ENCODE results near the gene MBNL2.

MBNL2 gene

DNA sequence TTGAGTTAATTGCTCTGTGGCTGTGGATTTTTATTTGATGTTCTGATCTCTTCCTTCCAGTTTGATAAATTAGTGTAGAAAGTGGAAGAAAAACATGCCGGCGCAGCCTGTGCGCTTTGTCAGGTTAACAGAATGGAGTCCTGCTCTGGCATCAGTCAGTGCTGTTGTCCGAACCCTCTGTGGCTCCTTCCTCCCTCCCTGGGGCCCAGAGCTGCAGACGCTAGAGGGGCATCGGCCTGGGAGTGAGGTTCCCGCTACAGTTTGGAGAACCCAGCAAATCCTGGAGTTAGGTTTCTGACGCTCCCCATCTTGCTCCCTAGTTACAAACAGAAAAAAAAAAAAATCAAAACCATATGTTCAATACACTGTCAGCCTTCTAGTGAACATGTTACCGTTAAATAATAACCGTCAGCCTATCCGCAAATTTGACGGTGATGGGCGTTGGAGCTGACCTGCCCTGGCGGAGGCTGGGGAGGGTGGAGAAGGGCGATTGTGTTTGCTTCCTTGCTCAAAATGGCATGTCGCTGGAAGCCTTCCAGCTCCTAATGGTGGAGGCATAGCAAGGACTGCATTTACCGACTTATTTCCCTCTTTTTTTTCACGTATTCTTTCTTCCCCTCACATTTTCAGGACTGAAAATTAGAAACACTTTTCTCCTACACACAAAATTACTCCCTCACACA is 13.6 kb downstream of the MBNL2 start:
- DNase-seq: no peak

DNA sequence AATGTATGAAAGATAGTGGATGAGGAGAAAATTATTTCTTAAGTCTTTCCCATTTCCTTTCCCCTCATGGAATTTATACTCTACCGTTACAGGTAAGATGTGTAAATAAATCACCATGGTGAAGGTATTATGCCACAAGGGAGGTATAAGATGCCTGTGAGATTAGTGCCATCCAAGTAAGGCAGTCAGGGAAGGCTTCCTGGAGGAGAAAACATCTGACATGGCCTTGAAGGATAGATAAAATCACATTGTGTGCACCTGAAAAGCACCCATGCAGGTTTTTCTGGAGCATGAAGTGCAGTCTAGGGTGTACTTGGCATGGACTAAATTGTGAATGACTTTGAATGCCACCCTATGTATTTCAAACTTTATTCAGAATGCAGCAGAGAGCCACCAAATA is 15.3 kb downstream of the MBNL2 start:
- no peak for DNase-seq

DNA sequence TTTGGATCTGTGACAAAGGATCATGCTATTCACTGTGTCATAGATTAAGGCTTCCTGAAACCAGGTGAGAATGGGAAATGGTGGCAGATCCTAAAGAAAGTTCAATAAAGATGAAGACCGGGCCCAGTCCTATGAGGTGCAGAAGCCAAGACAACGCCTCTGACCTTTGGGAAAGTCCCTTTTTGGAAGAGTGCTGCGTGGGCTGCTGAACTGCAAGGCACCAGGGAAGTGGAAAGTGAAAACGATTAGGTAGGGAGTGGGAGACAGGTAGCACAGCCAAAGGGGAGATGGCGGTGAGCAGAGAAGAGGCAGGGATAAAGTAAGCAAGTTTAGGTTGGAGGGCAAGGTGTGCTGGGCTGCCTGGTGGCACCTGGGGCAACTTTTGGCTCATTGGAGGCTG is 16.3 kb downstream of the MBNL2 start:
- no peak for DNase-seq

DNA sequence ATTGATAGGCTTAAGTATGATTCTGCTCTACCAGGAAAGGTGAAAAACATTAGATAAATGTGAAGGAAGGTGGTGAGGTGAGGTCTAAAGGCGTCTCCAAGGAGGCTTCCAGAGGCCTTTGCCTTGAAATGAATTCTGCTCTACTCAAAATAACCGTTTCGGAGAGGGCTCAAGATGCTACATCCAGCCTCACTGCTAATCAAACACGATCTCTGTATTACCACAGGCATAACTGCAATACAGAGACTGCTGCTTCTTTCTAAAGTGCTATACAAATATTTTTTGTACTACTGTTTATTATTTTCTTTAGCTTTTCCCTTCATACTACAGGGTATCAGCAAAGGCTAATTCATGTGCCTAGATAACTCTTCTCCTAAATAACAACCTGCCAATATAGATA is 16.8 kb downstream of the MBNL2 start:
- DNase-seq: no peak

DNA sequence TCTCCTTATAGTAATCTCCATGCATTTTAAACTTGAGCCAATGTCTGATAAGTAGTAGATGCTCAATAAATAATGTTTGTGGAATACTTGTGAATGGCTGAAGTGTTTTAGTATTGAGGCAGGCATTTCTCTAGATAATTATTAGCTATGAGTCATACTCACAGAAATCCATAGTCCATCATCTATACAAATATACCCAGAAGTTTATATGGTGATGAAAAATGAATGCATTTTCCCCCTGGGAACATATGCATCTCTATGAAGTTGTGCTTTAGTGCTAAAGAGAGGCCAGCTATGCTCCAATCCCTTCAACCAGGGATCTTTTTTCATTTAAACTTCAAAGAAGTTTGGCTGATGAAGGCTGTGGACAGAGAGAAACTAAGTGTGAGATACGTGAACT is 17.2 kb downstream of the MBNL2 start:
- no peak for DNase-seq

DNA sequence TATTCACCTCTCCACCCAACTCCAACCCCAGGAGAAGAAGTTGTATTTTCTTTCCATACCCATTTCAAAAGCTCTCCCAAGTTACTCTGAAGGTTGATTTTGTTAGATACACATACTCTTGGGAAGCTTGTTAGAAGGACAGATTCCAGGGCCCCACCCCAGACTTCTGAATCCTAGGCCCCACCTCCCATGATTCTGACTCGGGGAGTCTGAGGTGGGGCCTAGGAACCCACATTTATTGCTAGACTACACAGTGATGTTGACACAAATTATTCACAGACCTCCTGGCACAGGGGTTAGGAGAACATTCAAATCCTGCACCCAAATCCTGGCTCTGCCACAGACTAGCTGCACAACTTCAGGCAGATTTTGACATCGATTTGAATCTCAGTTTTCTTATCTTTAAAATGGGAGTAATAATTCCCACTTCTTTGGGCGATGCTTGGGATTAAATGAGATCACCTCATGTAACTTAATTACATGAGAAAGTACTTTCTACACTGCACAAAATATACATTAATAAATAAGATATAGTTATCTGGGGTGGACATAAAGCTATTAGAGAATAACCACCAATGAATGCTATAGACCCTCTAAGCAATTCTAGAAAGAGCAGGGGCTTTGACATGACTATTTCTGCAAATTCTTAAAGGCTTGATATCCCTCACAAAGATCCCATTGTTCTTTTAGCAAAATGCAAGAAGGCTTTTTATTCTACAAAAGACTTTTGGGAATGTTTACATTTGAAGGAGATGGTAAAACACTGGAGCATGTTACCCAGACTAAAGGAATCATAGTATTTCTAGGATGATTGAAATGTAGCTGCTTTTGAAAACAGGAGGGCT is 18.0 kb downstream of the MBNL2 start:
- DNase-seq: no peak

DNA sequence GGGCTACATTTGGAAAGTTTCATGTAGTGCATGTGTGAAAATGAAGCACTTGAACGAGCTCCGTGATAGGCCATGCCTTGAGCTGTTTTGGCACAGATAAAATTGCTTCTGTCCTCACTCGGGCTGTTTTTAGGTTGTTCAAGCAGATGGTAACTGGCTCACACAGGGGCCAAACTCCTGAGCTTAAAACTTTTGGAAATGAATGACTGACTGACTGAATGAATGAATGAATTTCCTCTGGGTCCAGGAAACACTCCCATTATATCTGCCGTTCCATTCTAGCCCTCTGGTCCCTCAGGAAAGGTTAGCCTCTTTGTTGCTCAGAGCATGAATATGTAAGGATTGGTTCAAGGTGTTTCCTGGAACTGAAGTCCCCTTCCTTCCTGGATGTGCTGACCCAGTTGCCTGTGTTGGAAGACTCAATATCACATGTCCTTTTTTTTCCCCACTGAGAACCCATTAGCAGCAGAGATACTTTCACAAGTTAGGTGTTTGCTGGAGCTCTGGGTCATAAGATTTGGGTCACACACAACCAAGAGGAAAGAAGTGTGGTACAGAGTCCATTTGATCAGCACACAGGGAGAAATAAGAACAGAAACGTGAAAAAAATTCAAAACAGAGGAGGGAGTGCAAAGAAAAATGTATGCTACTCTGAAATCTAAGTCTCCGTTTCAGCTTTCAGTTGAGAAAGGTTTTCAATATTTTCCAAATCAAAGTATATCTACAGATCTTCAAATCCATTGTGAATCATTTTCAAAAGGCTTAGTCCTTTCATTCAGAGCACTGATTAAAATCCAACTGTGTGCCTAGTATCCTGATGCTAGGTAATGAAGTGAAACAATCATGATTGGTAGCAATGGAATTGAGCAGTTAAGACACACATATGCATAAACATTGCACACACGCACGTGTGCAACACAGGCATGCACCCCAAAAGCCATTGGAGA is 18.9 kb downstream of the MBNL2 start:
- no peak for DNase-seq

DNA sequence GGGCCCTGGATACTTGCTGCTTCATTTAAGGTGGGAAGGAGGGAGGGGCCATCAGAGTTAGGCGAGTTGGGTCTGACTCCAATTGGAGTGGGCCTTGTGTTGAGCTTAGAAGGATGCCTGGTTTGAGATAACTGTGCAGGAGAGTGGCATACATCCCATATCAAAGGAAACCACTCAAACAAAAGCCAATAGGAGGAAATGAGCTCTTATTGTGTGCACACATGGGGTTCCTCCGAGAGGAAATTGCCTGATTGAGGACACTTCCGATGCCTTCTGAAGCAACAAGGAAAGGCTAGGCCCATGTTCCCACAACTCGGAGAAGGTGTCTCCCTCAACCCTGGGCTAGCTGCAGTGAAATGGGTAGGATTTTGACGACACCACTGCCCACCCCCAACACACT is 19.6 kb downstream of the MBNL2 start:
- DNase-seq: no peak

DNA sequence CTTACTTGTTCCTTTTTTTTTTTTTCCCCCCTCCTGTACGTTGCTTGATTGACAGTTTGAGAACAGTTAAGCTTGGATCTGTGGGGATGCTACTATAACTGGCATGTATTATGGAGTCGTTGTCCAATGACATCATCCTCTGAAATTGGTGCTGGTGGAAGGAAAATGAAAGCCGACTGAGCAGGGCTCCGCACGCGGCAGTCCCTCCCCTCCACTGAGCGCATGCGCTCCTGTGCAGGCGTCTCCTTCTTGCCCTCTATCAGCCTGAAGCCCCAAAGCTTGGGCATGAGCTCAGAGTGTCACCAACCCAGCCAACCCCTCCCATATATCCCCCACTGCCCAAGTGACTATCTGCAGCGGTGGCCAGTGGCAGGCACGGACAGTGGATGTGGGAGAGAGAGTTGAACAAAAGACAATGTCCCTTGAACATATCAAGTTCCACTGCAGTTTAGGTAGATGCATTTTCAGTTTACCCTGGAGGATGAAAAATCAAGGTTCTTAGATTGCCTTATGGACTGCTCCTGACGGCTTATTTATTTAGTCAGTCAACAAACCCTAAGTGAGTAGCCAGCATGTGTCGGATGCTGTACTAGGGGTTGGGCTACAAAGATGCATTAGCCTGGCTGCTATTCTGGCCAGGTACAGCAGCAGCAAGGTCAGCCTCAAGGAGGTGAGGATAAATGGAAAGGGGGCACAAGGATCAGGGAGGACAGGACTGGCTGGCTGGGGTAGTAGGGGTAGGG is 20.8 kb downstream of the MBNL2 start:
- no peak for DNase-seq

DNA sequence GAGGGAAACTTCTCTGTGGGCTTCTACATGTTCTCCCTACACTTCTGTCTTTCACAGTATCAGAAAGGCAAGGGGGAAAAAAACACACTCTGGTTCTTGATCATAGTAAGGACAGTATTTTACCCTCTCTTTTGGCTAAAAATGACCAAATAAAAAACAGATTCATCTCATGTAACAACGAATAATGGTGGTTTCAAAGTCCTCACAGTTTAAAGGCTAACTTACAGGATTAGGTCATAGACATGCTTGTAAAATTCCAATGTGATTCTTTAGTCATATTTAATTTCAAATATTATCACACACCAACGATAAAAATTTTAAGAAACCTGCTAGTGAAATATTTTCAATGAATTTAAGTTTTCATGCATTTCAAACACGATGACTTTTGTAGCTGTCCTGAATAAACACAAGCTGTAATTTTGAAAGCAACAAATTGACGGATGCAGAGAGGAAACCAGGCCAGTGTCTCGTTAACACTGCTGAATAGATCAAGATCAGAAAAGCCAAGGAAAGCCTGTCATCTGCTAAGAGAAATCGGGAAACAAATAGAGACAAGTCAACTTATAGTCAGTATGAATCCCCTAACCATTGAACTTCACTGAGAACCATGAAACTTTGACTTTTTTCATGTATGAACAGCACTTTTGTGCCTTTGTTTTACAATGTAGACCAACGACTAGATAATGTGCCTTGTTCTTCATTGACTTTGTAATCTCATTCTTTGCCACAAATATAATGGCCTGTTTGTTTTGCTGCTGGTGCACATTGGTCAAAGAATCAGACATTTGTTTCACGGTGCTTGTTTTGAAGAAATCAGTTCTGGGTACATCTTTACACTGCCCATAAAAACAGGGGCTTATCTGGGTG is 22.0 kb downstream of the MBNL2 start:
- DNase-seq: no peak

DNA sequence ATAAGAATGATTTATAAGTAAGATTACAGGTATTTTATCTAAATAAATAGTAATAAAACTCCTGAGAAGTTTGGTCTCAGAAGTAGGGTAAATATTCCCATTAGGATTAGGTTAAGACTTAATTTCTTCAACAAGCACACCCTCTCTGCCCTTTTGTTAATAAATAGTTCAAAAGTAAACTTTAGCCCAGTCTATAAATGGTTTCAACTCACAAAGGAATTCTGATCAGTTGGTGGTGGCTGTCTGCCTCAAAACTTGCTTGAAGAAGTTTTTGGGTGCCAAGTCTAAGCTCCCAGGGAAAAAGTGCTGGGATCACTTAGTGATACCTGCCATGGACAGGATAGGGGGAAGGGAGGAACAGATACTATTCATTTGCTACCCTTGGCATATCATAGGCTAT is 22.9 kb downstream of the MBNL2 start:
- DNase-seq: no peak

DNA sequence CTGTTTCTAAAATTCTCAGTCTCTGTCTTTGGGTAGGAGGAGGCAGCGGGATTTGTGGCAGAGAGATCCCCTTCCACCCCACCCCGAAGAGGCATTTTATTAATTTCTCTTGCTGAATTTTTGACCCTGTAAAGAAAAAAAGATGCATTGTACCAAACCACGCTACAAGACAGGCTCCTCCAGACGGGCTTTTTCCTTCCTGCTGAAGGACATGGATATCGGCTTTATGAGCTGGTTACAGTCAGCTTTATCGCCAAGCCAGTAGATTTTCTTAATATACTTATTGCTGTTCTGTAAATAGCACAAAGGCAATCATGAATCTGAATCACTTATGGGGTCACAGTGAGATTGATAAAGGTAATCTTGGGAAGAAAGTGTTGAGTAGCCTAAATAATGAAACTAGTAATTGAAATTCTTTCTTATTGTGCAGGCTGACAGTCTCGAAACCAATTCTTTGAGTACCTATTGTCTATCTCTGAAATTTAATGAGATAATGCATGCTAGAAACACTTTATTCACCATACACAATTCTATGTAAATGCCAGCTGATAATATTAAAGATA is 24.5 kb downstream of the MBNL2 start:
- no peak for DNase-seq

DNA sequence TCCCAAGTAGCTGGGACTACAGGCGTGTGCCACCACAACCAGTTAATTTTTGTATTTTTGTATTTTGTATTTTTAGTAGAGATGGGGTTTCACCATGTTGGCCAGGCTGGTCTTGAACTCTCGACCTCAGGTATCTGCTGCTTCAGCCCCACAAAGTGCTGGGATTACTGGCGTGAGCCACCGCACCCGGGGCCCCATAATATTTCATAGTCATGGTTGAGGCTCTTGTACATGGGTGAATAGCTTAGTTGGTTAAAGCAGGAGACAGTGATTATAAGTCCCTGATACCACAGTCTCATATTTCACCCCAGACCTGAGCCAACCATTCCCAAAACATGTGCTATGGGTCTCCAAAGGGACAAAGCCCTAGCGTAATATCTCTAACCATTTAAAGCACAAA is 26.1 kb downstream of the MBNL2 start:
- no peak for DNase-seq

DNA sequence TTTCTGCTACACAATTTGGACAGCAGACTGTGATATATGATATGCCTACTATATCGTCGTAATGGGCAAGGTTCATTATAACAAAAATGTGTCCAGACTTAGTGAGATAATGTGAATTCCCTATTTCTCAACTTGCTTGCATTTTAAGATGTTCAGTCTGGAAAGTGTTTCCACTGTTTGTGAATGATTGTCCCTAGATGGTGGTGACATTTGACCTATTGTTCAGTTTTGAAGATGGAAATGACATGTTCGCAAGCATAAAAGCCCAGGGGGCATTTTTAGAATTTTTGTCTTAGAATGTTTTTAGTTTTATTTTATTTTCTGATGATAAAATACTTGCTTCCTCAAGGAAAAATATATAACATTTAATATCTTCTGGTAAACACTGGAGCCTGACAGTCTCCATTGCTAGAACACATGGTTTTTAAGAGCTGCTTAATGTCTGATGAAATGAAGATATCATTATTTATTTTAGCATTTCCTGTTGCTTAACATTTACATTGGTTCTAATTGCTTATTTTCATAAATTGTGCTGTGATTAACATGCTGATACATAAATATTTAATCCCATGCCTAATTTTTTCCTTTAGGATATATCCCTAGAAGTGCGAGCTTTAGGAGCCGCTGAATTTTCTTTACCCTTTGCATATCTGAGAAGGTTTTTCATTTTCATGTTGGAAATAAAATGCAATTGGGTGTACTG is 27.1 kb downstream of the MBNL2 start:
- DNase-seq: no peak

DNA sequence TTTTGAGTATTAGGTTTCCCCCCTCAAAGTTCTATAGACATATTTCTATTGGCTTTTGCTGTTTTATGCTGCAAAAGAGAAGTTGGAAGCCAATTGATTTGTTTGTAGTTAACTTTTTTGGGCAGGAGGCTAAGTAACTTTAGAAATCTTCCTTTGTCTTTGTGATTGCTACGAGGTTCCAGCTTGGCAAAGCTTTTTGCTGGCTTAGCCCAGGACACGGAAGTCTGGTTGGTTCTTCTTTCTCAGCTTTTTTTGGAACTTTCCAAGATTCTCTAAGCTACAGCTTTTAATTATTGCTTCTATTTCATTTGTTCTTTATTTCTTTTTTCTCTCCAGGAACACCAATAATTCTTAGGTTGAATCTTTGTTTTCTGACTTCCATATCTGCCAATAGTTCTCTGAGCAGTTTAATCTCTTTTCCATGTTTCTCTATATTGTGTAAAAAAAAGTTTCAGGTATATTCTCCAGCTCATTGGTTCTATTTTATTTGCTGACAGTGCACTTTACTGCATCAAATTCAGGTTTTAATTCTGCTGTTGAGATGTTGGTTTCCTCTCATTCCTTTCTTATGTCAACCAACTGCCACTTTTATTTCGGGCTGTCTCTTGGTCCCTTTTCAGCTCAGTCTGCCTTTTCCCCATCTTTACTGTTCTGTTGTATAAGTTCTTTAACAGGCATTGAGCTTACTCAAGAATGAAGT is 27.8 kb downstream of the MBNL2 start:
- DNase-seq: no peak

DNA sequence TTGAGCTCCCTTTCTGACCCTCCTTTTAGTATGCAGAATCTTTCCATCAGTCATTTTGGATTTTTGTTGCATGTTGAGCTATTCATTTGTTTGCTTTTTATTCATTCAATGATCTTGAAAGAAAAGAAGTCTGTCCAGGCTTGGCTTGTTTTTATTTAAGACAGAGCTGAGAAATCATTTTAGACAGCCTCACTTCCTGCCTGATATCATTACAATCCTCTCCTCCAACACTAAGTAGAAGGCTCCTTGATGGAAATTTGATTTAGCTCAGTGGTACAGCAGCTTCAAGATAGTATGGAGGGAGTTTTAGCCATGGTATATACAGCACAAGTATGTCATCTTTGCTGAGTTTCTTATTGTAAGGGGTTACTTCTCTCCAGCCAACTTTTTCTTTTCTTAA is 28.4 kb downstream of the MBNL2 start:
- DNase-seq: no peak

DNA sequence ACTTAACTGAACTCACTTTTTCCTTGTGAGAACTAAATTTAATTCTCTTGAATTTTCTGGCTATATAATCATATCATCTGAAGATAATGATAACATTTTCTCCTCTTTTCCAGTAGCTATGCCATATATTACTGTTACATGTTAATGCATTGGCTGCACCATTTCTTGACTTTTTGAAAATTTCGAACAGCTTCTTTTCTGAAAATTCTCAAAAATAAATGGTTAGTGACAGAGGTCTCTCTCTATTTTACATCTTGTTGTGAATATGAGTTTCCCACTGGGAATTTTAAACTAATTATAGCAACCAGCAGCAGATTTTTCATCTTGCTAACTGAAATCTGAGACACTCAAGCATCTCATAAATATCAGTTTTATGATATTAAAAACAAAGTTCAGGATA is 30.6 kb downstream of the MBNL2 start:
- no peak for DNase-seq

DNA sequence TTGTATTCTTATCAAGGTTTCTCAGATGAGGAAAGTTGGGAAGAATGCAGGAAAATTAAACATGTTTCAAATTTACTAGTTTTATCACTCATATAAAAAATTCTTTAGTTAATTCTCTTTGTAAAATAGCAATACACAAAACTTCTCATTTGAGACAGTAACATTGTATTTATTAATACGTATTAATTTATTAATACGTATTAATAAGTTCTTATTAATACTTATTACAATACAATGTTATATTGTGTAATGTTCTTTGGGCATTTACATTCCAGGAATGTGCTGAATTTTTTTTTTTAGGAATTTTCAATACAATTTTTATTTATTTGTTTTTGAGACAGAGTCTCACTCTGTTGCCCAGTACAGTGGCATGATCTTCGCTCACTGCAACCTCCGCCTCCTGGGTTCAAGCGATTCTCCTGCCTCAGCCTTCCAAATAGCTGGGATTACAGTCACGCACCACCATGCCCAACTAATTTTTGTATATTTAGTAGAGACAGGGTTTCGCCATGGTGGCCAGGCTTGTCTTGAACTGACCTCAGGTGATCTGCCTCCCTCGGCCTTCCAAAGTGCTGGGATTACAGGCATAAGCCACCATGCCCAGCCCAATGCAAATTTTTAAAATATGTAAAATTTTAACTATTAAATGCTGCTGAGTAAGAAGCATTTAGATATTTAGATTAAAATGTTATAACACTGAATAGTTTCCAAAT is 31.6 kb downstream of the MBNL2 start:
- no peak for DNase-seq

DNA sequence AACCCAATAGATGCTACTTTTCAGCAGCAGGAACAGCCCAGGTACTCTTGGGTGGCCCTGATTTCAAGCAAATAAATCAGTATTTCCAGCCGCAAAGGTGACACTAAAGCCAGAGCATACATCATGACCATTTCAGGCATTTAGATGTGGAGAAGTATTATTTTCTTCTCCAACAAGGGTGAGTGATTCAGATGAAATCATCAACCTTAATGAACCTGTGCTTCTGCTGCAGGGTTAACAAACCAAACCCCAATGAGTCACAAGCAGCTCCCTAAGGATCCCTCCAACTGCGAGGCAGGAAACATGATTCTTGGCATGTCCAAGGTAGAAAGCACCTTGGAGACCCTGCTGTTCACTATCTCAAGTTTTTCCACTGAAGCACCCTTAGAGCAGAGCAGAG is 32.7 kb downstream of the MBNL2 start:
- DNase-seq: no peak
